H9 (cell line): ENCODE measurements around the gene SERPINA5. TPM values are rescaled to one million over a fixed set of nuclear protein-coding genes. Genes with fewer than 3 reads are reported as not detected.

Source experiments
- DNase-seq: peaks from one replicate; pipeline ENCODE4 v3.0.0-alpha.2; 2017
- H2AFZ ChIP-seq: one replicate; pipeline ENCODE4 v1.6.1; 2013; ENCODE audit warnings: mild to moderate bottlenecking, low read length, control low read depth, moderate library complexity
- H2AK5ac ChIP-seq: 2 replicates; pipeline ENCODE4 v1.6.1; 2013; ENCODE audit warnings: low read length, control low read depth, mixed read lengths; ENCODE audit not compliant: insufficient read length
- H2BK120ac ChIP-seq: one replicate; pipeline ENCODE4 v1.6.1; 2013; ENCODE audit warnings: low read depth, mild to moderate bottlenecking, low read length, control low read depth, inconsistent platforms; ENCODE audit not compliant: poor library complexity, severe bottlenecking
- H2BK12ac ChIP-seq: 2 replicates; pipeline ENCODE4 v1.6.1; 2013; ENCODE audit warnings: low read length, control low read depth, mixed read lengths, low read depth; ENCODE audit not compliant: insufficient read length
- H2BK15ac ChIP-seq: 2 replicates; pipeline ENCODE4 v1.6.1; 2013; ENCODE audit warnings: low read depth, low read length, control low read depth
- H2BK20ac ChIP-seq: one replicate; pipeline ENCODE4 v1.6.1; 2013; ENCODE audit warnings: low read depth, mild to moderate bottlenecking, low read length, control low read depth, inconsistent platforms; ENCODE audit not compliant: poor library complexity, severe bottlenecking
- H2BK5ac ChIP-seq: 2 replicates; pipeline ENCODE4 v1.6.1; 2013; ENCODE audit warnings: low read length, control low read depth, mixed read lengths; ENCODE audit not compliant: insufficient read length
- H3K14ac ChIP-seq: 2 replicates; pipeline ENCODE4 v1.6.1; 2013; ENCODE audit warnings: low read length, control low read depth; ENCODE audit not compliant: insufficient read depth
- H3K18ac ChIP-seq: 2 replicates; pipeline ENCODE4 v1.6.1; 2013; ENCODE audit warnings: low read depth, mild to moderate bottlenecking, mixed read lengths, low read length, control low read depth; ENCODE audit not compliant: insufficient read length
- H3K23ac ChIP-seq: 2 replicates; pipeline ENCODE4 v1.6.1; 2013; ENCODE audit warnings: low read length, control low read depth, mixed read lengths, low read depth; ENCODE audit not compliant: insufficient read length
- H3K23me2 ChIP-seq: 2 replicates; pipeline ENCODE4 v1.6.1; 2013; ENCODE audit warnings: low read depth, mild to moderate bottlenecking, mixed read lengths, low read length, control low read depth; ENCODE audit not compliant: insufficient read length, poor library complexity, severe bottlenecking
- H3K27ac ChIP-seq: 2 replicates; pipeline ENCODE4 v1.5.1; 2013; ENCODE audit warnings: low read length, control low read depth, mixed read lengths, low read depth; ENCODE audit not compliant: insufficient read length
- H3K27me3 ChIP-seq: 2 replicates; pipeline ENCODE4 v1.6.1; 2013; ENCODE audit warnings: low read length, control low read depth, inconsistent platforms; ENCODE audit not compliant: insufficient read depth
- H3K4ac ChIP-seq: 2 replicates; pipeline ENCODE4 v1.6.1; 2013; ENCODE audit warnings: low read depth, mild to moderate bottlenecking, control low read depth, inconsistent platforms, low read length, moderate library complexity
- H3K4me1 ChIP-seq: 2 replicates; pipeline ENCODE4 v1.6.1; 2013; ENCODE audit warnings: low read length, control low read depth, inconsistent platforms; ENCODE audit not compliant: insufficient read depth
- H3K4me2 ChIP-seq: 2 replicates; pipeline ENCODE4 v1.6.1; 2013; ENCODE audit warnings: low read length, control low read depth, mixed read lengths; ENCODE audit not compliant: insufficient read length, insufficient read depth
- H3K56ac ChIP-seq: 2 replicates; pipeline ENCODE4 v1.6.1; 2013; ENCODE audit warnings: low read depth, mild to moderate bottlenecking, mixed read lengths, low read length, control low read depth; ENCODE audit not compliant: insufficient read length
- H3K79me1 ChIP-seq: 2 replicates; pipeline ENCODE4 v1.6.1; 2013; ENCODE audit warnings: low read depth, mild to moderate bottlenecking, moderate library complexity, low read length, control low read depth, inconsistent platforms; ENCODE audit not compliant: insufficient read depth, poor library complexity, severe bottlenecking
- H3K79me2 ChIP-seq: 2 replicates; pipeline ENCODE4 v1.6.1; 2013; ENCODE audit warnings: low read length, control low read depth, inconsistent platforms; ENCODE audit not compliant: insufficient read depth
- H3K9ac ChIP-seq: 2 replicates; pipeline ENCODE4 v1.6.1; 2013; ENCODE audit warnings: low read length, control low read depth, mixed read lengths; ENCODE audit not compliant: insufficient read length; ENCODE audit errors: extremely low read depth
- H3K9me3 ChIP-seq: one replicate; pipeline ENCODE4 v1.6.1; 2013; ENCODE audit warnings: low read depth, low read length, inconsistent platforms; ENCODE audit not compliant: control insufficient read depth
- H3T11ph ChIP-seq: one replicate; pipeline ENCODE4 v1.6.1; 2013; ENCODE audit warnings: mild to moderate bottlenecking, low read length, control low read depth, inconsistent platforms
- H4K20me1 ChIP-seq: one replicate; pipeline ENCODE4 v1.6.1; 2013; ENCODE audit not compliant: control insufficient read depth, insufficient read length, insufficient read depth
- H4K5ac ChIP-seq: 2 replicates; pipeline ENCODE4 v1.6.1; 2013; ENCODE audit warnings: low read depth, mild to moderate bottlenecking, mixed read lengths, low read length, control low read depth; ENCODE audit not compliant: insufficient read length
- H4K8ac ChIP-seq: replicated peaks from 2 replicates; pipeline ENCODE4 v1.6.1; 2013; ENCODE audit warnings: low read length, control low read depth, mixed read lengths, low read depth; ENCODE audit not compliant: insufficient read length
- H4K91ac ChIP-seq: 2 replicates; pipeline ENCODE4 v1.6.1; 2013; ENCODE audit warnings: low read depth, mild to moderate bottlenecking, moderate library complexity, mixed read lengths, low read length, control low read depth; ENCODE audit not compliant: insufficient read length
- H3K27ac Mint-ChIP-seq, 3 experiments: 2 replicates in 2 of 3; 3 replicates in 1 of 3; pipeline ENCODE4 v1.8.0; 2020 to 2021; ENCODE audit warnings: mixed read lengths in 3 of 3, mild to moderate bottlenecking in 1 of 3, moderate library complexity in 1 of 3
- H3K27me3 Mint-ChIP-seq: 2 replicates; pipeline ENCODE4 v1.8.0; 2021; ENCODE audit warnings: low read depth, mild to moderate bottlenecking, moderate library complexity, mixed read lengths
- H3K36me3 Mint-ChIP-seq, 3 experiments: 2 replicates in 2 of 3; 3 replicates in 1 of 3; pipeline ENCODE4 v1.8.0; 2020 to 2021; ENCODE audit warnings: low read depth in 3 of 3, mixed read lengths in 3 of 3; ENCODE audit not compliant: insufficient read depth in 1 of 3
- H3K4me1 Mint-ChIP-seq, 2 experiments: 2 replicates each; pipeline ENCODE4 v1.8.0; 2020; ENCODE audit warnings: mixed read lengths in 2 of 2
- H3K4me3 Mint-ChIP-seq, 2 experiments: 2 replicates in 1 of 2; 3 replicates in 1 of 2; pipeline ENCODE4 v1.8.0; 2020 to 2021; ENCODE audit warnings: mild to moderate bottlenecking in 2 of 2, mixed read lengths in 2 of 2, moderate library complexity in 1 of 2
- H3K9me3 Mint-ChIP-seq, 2 experiments: 2 replicates in 1 of 2; 3 replicates in 1 of 2; pipeline ENCODE4 v1.8.0; 2020; ENCODE audit warnings: mild to moderate bottlenecking in 2 of 2, mixed read lengths in 2 of 2, moderate library complexity in 1 of 2
- WGBS: extraction: QIAGEN DNeasy Blood & Tissue Kit; methylation state at CpG from one replicate; pipeline ENCODE4 v1.1.7; 2013; ENCODE audit warnings: missing lambda C conversion rate, low lambda C conversion rate, mixed read lengths; ENCODE audit not compliant: insufficient read length; ENCODE audit errors: extremely low coverage; 5-methylcytosine and 5-hydroxymethylcytosine counted together
- total RNA-seq: library from RNA; stranded (reverse); gene quantifications from 2 replicates; pipeline ENCODE4 v1.2.1, GENCODE V29; 2021
- TF ChIP-seq, protein P1 (sequence below): fragments of 200-600 bp; sonication (generic); conservative IDR thresholded peaks from 3 replicates; pipeline ENCODE4 v1.8.0; 2021; ENCODE audit warnings: antibody characterized with exemption, mild to moderate bottlenecking

SERPINA5 gene
- total RNA-seq, 1 experiment from 2014 or later: 1.1 TPM

DNA sequence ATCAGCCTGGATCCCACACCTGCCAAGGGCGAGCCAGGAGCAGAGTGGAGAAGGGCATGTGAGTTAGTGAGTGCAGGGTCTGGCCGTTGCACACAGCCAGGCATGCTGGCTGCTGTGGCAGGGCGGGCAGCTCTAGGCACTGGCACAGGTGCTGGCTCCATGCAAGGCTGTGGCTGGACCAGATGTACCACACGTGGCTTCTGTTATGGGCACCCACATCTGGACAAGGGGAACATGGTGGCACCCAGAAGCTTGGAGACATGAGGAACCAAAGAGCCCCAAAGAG lies 51.0 kb downstream of the SERPINA5 start:
- no peaks in the 10 kb centered on the region for H3K9me3 ChIP-seq
- H2AK5ac ChIP-seq: no peak overlapping the region
- no peaks in the 10 kb centered on the region for H3K79me2 ChIP-seq
- H3K4me1 ChIP-seq: no peaks in the 10 kb centered on the region
- no peak overlapping the region for H2BK120ac ChIP-seq
- H3K4me1 Mint-ChIP-seq: no peaks in the 10 kb centered on the region
- no peak overlapping the region for H3K56ac ChIP-seq
- no peaks in the 10 kb centered on the region for H3K36me3 Mint-ChIP-seq
- peaks cover 34% of the 10 kb centered on the region for H3K27me3 Mint-ChIP-seq
- no peak overlapping the region for H3K9ac ChIP-seq
- H3K27ac ChIP-seq: no peak overlapping the region
- no peak overlapping the region for H4K8ac ChIP-seq
- no peak overlapping the region for H2BK15ac ChIP-seq
- DNase-seq: no peak
- H2BK12ac ChIP-seq: no peak overlapping the region
- no peak overlapping the region for H2BK5ac ChIP-seq
- no peak overlapping the region for H4K5ac ChIP-seq
- no peak overlapping the region for H3K4me3 Mint-ChIP-seq
- no peaks in the 10 kb centered on the region for H4K20me1 ChIP-seq
- H3K14ac ChIP-seq: no peak overlapping the region
- H4K91ac ChIP-seq: no peak overlapping the region
- H2BK20ac ChIP-seq: no peak overlapping the region
- H3K9me3 Mint-ChIP-seq: no peaks in the 10 kb centered on the region
- no peak overlapping the region for H3K4ac ChIP-seq
- no CpG with 5 or more reads among the region's 4 CpGs for WGBS
- no peaks in the 10 kb centered on the region for H3K79me1 ChIP-seq
- TF ChIP-seq, protein P1, sequence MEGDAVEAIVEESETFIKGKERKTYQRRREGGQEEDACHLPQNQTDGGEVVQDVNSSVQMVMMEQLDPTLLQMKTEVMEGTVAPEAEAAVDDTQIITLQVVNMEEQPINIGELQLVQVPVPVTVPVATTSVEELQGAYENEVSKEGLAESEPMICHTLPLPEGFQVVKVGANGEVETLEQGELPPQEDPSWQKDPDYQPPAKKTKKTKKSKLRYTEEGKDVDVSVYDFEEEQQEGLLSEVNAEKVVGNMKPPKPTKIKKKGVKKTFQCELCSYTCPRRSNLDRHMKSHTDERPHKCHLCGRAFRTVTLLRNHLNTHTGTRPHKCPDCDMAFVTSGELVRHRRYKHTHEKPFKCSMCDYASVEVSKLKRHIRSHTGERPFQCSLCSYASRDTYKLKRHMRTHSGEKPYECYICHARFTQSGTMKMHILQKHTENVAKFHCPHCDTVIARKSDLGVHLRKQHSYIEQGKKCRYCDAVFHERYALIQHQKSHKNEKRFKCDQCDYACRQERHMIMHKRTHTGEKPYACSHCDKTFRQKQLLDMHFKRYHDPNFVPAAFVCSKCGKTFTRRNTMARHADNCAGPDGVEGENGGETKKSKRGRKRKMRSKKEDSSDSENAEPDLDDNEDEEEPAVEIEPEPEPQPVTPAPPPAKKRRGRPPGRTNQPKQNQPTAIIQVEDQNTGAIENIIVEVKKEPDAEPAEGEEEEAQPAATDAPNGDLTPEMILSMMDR: no peak
- no peak overlapping the region for H3T11ph ChIP-seq
- no peak overlapping the region for H2AFZ ChIP-seq
- H3K18ac ChIP-seq: no peak overlapping the region
- no peak overlapping the region for H3K23ac ChIP-seq
- H3K27me3 ChIP-seq: no peaks in the 10 kb centered on the region
- no peaks in the 10 kb centered on the region for H3K23me2 ChIP-seq
- H3K4me2 ChIP-seq: no peak overlapping the region
- no peak overlapping the region for H3K27ac Mint-ChIP-seq
